Chondrocyte (in vitro differentiated cells): ENCODE data around the gene GRN. TPM values are rescaled to one million over a fixed set of nuclear protein-coding genes. Genes with fewer than 3 reads are reported as not detected.
"Not testable (repeated sequence)": the region's sequence is repeated elsewhere in the genome, so short reads cannot be mapped to it uniquely, and the experiment has no call there.

ENCODE experiments used
- DNase-seq: peaks from one replicate; pipeline ENCODE4 v3.0.0; 2021; ENCODE audit warnings: mixed read lengths, low spot score
- H3K27ac Mint-ChIP-seq: one replicate; pipeline ENCODE4 v1.8.0; 2021; ENCODE audit warnings: mild to moderate bottlenecking, moderate library complexity, mixed read lengths; ENCODE audit not compliant: unreplicated experiment
- H3K27me3 Mint-ChIP-seq: 2 replicates; pipeline ENCODE4 v1.8.0; 2021; ENCODE audit warnings: low read depth, mixed read lengths
- H3K36me3 Mint-ChIP-seq: 2 replicates; pipeline ENCODE4 v1.8.0; 2021; ENCODE audit warnings: low read depth, mixed read lengths
- H3K4me1 Mint-ChIP-seq: 2 replicates; pipeline ENCODE4 v1.8.0; 2021; ENCODE audit warnings: low read depth, mild to moderate bottlenecking, mixed read lengths
- H3K4me3 Mint-ChIP-seq: one replicate; pipeline ENCODE4 v1.8.0; 2021; ENCODE audit warnings: mild to moderate bottlenecking, moderate library complexity, mixed read lengths; ENCODE audit not compliant: unreplicated experiment
- H3K9me3 Mint-ChIP-seq: 2 replicates; pipeline ENCODE4 v1.8.0; 2021; ENCODE audit warnings: low read depth, mixed read lengths
- CTCF ChIP-seq: fragments of 200-600 bp; sonication (generic); IDR thresholded peaks from 2 replicates; pipeline ENCODE4 v1.5.0; 2021; ENCODE audit warnings: antibody characterized with exemption, mild to moderate bottlenecking, moderate library complexity
- total RNA-seq: library from RNA; stranded (reverse); gene quantifications from 3 replicates; pipeline ENCODE4 v1.2.1, GENCODE V29; 2021

Gene GRN
- total RNA-seq, 1 donor from 2014 or later, result 342 TPM

- no peaks in the 10 kb centered on the region for H3K27me3 Mint-ChIP-seq
- DNase-seq, result no peak
- peaks cover 27% of the 10 kb centered on the region for H3K4me1 Mint-ChIP-seq
- H3K9me3 Mint-ChIP-seq, result no peaks in the 10 kb centered on the region
- H3K27ac Mint-ChIP-seq, result no peak overlapping the region
- no peak overlapping the region for H3K4me3 Mint-ChIP-seq
- H3K36me3 Mint-ChIP-seq, result no peaks in the 10 kb centered on the region
- no peak for TF ChIP-seq CTCF
These were observed 17.2 kb upstream of the GRN start for GRCh38 chr17:44327715-44328449.

GRCh38 chr17:44329516-44329915 lies 15.6 kb upstream of the GRN start:
- H3K9me3 Mint-ChIP-seq, H3K36me3 Mint-ChIP-seq, H3K27ac Mint-ChIP-seq, H3K4me3 Mint-ChIP-seq, H3K27me3 Mint-ChIP-seq, DNase-seq: not testable (repeated sequence)
- peaks cover 19% of the 10 kb centered on the region for H3K4me1 Mint-ChIP-seq

GRCh38 chr17:44330263-44330662 lies 14.8 kb upstream of the GRN start:
- not testable (repeated sequence) for H3K4me3 Mint-ChIP-seq, H3K27me3 Mint-ChIP-seq, H3K9me3 Mint-ChIP-seq, H3K36me3 Mint-ChIP-seq, H3K27ac Mint-ChIP-seq, DNase-seq
- H3K4me1 Mint-ChIP-seq, result peaks cover 16% of the 10 kb centered on the region

- no peak for DNase-seq
- peak; percentile 93 for TF ChIP-seq CTCF
- H3K27ac Mint-ChIP-seq, result no peak overlapping the region
- H3K36me3 Mint-ChIP-seq, result no peaks in the 10 kb centered on the region
- H3K4me1 Mint-ChIP-seq, result peaks cover 9% of the 10 kb centered on the region
- H3K4me3 Mint-ChIP-seq, result no peak overlapping the region
- no peaks in the 10 kb centered on the region for H3K9me3 Mint-ChIP-seq
- H3K27me3 Mint-ChIP-seq, result peaks cover 2% of the 10 kb centered on the region
These were observed 13.8 kb upstream of the GRN start for GRCh38 chr17:44331249-44331760.

- DNase-seq, result no peak
- Mint-ChIP-seq H3K27me3 (peaks cover 2% of the 10 kb centered on the region), H3K9me3 (no peaks in the 10 kb centered on the region), H3K27ac (no peak overlapping the region), H3K4me3 (no peak overlapping the region), H3K36me3 (no peaks in the 10 kb centered on the region), H3K4me1 (peaks cover 3% of the 10 kb centered on the region)
- no peak for TF ChIP-seq CTCF
These were observed 11.7 kb upstream of the GRN start for GRCh38 chr17:44333371-44333770.

GRCh38 chr17:44334315-44334714 lies 10.8 kb upstream of the GRN start:
- Mint-ChIP-seq H3K9me3 (no peaks in the 10 kb centered on the region), H3K36me3 (no peaks in the 10 kb centered on the region), H3K4me1 (peaks cover 3% of the 10 kb centered on the region), H3K27ac (no peak overlapping the region), H3K4me3 (no peak overlapping the region), H3K27me3 (peaks cover 2% of the 10 kb centered on the region)
- no peak for DNase-seq
- no peak for TF ChIP-seq CTCF
